Measurements from ENCODE around the gene EXOC6.

Gene EXOC6

GRCh38 chr10:93103953-93104352 is 255.6 kb downstream of the EXOC6 start:
- no peak for DNase-seq (ENCODE audit: low read depth)
- TF ChIP-seq CTCF (IDR thresholded peaks at IDR 0.05; ENCODE audit: low read depth, low read length, missing control alignments) = no peak
- no peak overlapping the region for H3K4me3 ChIP-seq (ENCODE audit: low read depth, low read length)
- in situ Hi-C loops (cut with HindIII; ENCODE audit: low sequenced_read_pairs) = loop anchor here (25.0 kb wide), 1 partner anchor 408 kb away; no protein-coding TSS in a partner anchor

- H3K4me3 ChIP-seq (ENCODE audit: low read depth, low read length) = no peak overlapping the region
- TF ChIP-seq CTCF (IDR thresholded peaks at IDR 0.05; ENCODE audit: low read depth, low read length, missing control alignments) = no peak
- peak; percentile 31 for DNase-seq (ENCODE audit: low read depth)
- in situ Hi-C loops (cut with HindIII; ENCODE audit: low sequenced_read_pairs) = loop anchor here (25.0 kb wide), 1 partner anchor 406 kb away; no protein-coding TSS in a partner anchor
Observed at GRCh38 chr10:93106631-93107072, 258.3 kb downstream of the EXOC6 start.
